Peyer's patch (tissue), 4 donors: ENCODE measurements around the gene KAZN.

Experiments used
- POLR2A ChIP-seq, 2 donors: fragments of 450-650 bp; IDR thresholded peaks; one replicate each; pipeline ENCODE4 v1.5.1; 2017; ENCODE audit warnings: antibody characterized with exemption in 2 of 2, mild to moderate bottlenecking in 2 of 2, moderate library complexity in 2 of 2
- TF ChIP-seq, protein P1 (sequence below), 6 experiments: fragments of 450-650 bp in 4 of 6; fragments of 200-600 bp in 2 of 6; sonication (generic) in 1 of 6; IDR thresholded peaks; one replicate each; pipeline ENCODE4 v1.5.1; 2017 to 2019; ENCODE audit warnings: antibody characterized with exemption in 6 of 6, mild to moderate bottlenecking in 3 of 6, moderate library complexity in 1 of 6

DNA sequence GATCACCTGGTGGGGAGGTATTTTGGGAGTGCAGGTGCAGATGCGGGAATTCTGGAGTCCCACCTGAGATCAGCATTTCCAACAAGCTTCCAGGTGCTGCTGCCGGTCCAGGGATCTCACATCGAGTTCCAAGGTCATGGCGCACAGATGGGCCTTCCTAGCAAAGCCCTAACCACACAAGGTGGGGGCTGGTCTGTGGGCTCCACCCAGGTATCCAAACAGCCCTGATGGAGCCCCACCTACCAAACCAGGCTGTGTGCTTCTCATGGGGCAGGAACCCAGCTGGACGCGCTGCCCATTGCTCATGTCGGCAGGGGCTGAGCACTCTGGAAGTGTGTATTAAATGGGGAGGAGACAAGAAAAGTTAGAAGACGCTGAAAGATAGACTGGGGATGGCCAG is 520.1 kb downstream of the KAZN start:
- TF ChIP-seq, protein P1, sequence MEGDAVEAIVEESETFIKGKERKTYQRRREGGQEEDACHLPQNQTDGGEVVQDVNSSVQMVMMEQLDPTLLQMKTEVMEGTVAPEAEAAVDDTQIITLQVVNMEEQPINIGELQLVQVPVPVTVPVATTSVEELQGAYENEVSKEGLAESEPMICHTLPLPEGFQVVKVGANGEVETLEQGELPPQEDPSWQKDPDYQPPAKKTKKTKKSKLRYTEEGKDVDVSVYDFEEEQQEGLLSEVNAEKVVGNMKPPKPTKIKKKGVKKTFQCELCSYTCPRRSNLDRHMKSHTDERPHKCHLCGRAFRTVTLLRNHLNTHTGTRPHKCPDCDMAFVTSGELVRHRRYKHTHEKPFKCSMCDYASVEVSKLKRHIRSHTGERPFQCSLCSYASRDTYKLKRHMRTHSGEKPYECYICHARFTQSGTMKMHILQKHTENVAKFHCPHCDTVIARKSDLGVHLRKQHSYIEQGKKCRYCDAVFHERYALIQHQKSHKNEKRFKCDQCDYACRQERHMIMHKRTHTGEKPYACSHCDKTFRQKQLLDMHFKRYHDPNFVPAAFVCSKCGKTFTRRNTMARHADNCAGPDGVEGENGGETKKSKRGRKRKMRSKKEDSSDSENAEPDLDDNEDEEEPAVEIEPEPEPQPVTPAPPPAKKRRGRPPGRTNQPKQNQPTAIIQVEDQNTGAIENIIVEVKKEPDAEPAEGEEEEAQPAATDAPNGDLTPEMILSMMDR (IDR thresholded peaks at IDR 0.05), result no peak
- TF ChIP-seq POLR2A (IDR thresholded peaks at IDR 0.05), result no peak
